Gastrocnemius medialis (tissue), 4 donors: ENCODE results near the gene OSBPL2.

Experiments used
- POLR2A ChIP-seq, 2 donors: fragments of 450-650 bp; IDR thresholded peaks; one replicate each; pipeline ENCODE4 v1.6.1; 2017; ENCODE audit warnings: antibody characterized with exemption in 2 of 2, mild to moderate bottlenecking in 2 of 2, moderate library complexity in 2 of 2
- TF ChIP-seq, protein P1 (sequence below), 5 experiments: fragments of 450-650 bp in 3 of 5; fragments of 200-600 bp in 2 of 5; sonication (generic) in 2 of 5; IDR thresholded peaks in 4 of 5; conservative IDR thresholded peaks in 1 of 5; 1 replicate in 4 of 5; 2 replicates in 1 of 5; pipeline ENCODE4 v1.5.1; 2016 to 2019; ENCODE audit warnings: antibody characterized with exemption in 5 of 5, mild to moderate bottlenecking in 3 of 5, moderate library complexity in 3 of 5

DNA sequence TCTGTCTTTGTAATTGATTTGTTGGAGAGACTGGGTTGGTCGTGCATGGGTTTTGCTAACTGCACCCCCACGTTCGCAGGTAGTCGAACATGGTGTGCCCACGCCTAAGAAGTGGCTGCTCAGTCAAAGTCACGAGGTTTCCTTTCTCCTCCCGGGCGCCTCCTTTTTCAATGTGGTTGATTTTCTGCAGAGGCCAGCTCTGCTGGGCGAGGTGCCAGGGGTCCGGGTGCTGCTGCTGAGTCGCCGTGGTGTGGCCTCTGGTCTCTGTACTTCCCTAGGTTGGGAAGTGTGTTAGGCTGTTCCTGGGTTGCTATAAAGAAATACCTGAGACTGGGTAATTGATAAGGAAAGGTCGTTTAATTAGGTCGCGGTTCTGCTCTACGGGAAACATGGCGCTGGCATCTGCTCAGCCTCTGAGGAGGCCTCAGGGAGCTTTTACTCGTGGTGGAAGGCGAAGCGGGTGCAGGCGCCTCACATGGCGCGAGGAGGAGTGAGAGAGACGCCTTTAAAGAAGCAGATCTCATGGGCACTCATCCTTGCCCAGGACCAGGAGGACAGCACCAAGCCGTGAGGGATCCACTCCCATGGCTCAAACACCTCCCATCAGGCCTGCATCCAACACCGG lies 14.1 kb downstream of the OSBPL2 start:
- TF ChIP-seq, protein P1, sequence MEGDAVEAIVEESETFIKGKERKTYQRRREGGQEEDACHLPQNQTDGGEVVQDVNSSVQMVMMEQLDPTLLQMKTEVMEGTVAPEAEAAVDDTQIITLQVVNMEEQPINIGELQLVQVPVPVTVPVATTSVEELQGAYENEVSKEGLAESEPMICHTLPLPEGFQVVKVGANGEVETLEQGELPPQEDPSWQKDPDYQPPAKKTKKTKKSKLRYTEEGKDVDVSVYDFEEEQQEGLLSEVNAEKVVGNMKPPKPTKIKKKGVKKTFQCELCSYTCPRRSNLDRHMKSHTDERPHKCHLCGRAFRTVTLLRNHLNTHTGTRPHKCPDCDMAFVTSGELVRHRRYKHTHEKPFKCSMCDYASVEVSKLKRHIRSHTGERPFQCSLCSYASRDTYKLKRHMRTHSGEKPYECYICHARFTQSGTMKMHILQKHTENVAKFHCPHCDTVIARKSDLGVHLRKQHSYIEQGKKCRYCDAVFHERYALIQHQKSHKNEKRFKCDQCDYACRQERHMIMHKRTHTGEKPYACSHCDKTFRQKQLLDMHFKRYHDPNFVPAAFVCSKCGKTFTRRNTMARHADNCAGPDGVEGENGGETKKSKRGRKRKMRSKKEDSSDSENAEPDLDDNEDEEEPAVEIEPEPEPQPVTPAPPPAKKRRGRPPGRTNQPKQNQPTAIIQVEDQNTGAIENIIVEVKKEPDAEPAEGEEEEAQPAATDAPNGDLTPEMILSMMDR (IDR thresholded peaks at IDR 0.05 in 4 of 5, conservative IDR thresholded peaks at IDR 0.05 in 1 of 5) = no peak
- no peak for TF ChIP-seq POLR2A (IDR thresholded peaks at IDR 0.05)
